Hematopoietic multipotent progenitor cell treated with erythropoietin and hydrocortisone succinate and interleukin-3 and kit ligand, for 15 days (in vitro differentiated cells): Measurements from ENCODE around the gene TFF1.
A peak's percentile ranks its signal among the peaks of the same experiment; 100 is the strongest.

Source experiments
- DNase-seq: peaks from one replicate; pipeline ENCODE4 v3.0.0-alpha.2; 2015; ENCODE audit warnings: low spot score

Gene TFF1

GRCh38 chr21:42382915-42383314 lies 16.6 kb upstream of the TFF1 start:
- no peak for DNase-seq

- DNase-seq: peak; percentile 12
Observed at GRCh38 chr21:42381347-42381984, 15.1 kb upstream of the TFF1 start.

GRCh38 chr21:42379426-42380215 lies 13.3 kb upstream of the TFF1 start:
- no peak for DNase-seq

DNA sequence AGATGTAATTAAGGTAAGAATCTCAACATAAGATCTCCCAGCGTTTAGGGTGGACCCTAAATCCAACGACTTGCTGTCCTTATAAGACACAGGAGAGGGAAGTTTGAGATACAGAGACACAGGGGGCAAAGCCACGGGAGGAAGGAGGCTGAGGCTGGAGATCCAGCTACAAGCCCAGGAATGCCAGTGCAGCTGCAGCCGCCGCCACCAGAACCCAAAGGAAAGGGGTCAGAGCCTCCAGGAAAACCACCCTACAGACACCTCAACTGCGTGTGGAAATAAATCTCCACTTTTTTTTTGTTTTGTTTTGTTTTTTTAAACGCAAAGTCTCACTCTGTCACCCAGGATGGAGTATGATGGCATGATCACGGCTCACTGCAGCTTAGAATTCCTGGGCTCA lies 12.1 kb upstream of the TFF1 start:
- DNase-seq: no peak

- no peak for DNase-seq
Observed at GRCh38 chr21:42377951-42378340, 11.6 kb upstream of the TFF1 start.

DNA sequence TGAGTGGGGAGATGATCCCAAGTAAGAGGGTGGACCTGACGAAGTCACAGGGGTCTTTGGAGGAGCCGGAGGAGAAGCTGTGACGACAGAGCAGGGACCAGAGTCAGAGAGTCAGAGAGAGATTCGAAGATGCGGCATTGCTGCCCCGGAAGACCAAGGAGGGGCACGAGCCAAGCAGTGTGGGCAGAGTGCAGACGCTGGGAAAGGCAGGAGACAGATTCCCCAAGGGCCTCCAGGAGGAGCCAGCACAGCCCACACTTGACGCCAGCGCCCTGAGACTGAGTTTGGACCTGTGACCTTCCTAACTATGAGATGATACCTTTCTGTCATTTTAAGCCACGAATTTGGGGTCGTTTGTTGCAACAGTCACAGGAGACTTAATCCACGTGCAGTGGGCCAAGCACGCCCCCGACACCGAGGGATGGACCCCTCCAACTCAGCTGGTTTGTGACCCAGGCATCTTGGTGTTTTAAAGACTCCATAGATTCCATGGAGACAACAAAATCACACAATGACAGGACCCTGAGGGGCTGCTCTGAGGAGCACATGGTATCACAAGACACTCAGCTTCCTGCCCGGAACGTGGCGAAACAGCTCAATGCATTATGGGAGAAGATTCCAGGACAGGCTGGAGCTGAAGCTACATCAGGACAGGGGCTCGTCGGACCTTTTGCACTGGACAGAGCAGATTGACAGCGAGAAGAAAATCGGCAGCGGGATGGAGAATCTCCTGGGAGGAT lies 11.0 kb upstream of the TFF1 start:
- DNase-seq: no peak

- DNase-seq: no peak
Observed at GRCh38 chr21:42376338-42376982, 10.1 kb upstream of the TFF1 start.

- DNase-seq: no peak
Observed at GRCh38 chr21:42375966-42376337, 9.6 kb upstream of the TFF1 start.

DNA sequence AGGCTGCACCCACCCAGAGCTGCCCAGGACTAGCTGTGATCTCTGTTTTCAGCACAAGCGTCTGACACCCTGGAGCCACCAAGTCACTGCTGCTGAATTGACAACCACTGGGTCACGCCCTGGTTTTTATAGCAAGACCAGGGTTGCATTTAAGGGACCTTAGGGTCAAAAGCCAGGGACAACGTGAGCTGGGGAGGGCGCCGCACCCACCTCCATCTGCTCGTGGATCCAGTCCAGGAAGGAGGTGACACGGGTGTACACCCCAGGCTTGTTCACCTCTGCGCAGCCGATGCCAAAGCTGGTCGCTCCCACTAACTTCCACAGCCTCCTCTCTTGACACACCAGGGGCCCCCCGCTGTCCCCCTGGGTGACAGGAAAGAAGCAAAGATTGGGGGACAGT lies 9.2 kb upstream of the TFF1 start:
- DNase-seq: no peak

DNA sequence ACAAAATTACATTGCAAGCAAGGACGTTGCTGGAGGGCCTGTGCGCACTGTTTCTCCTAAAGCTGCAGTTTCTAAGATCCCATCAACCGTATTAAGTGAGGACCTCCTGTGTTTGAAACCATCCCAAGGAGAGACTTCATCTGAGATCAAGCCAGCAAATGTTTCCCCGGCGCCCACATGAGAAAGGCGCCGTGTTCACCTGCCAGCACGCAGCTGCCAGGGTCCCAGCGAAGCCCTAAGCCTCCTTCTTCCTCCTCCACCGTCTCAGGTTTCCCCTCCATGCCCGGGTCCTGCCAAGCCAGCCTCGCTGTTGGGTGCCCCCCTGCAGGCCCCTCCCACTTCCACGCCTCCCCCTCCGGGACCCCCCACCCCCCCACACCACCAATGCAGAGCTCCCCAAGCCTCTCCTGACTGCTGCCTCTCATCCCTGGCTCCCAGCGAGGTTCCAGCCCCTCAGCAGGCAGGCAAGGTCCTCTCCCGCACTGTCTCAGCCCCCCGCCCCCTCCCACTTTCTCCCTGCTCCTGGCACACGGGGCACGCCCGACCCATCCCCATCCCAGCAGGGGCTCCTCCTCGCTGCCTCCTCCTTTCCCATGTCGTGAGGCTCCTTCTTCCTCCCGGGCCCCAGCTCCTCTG lies 8.6 kb upstream of the TFF1 start:
- DNase-seq: no peak

DNA sequence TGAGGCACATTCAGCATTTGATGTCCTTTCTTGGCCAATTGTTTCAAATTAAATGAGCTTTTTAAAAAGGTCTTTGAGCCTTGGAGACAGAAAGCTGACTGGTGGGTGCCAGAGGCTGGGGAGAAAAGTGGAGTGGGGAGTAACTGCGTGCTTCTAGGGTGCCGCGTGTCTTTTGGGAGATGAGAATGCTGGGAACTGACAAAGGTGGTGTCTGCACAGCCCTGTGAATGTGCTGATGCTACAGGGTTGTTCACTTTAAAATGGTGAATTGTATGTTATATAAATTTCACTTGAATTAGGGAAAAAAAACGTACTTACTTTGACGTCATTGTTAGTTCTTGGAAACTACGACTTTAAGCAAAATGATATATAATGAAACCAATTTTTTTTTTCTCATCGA lies 8.1 kb upstream of the TFF1 start:
- no peak for DNase-seq

DNA sequence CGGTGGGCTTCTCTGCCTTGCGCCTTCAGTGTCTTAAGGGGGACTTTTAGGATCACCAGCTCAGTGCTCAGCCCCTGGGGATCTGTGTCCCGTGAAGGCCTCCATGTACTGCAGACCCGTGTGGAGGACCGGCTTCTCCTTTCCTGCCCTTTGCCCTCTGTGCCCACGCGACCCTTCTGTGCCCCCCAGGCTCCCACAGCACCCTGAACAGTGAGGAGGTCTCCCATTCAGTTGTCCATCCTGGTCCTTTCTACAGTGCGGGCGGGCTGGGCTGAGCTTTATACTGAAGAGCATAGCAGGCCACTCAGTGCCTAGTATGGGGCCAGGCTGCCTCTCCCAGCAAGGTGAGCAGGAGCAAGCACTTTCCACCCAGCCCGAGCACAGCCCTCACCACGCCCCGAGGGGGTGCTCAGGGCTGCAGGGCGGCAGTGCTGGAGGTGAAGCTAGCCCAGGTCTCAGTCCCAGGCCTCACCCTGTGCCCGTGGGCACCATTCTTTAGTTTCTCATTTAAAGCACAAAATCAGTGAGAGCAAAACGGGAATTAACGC lies 7.6 kb upstream of the TFF1 start:
- DNase-seq: no peak

DNA sequence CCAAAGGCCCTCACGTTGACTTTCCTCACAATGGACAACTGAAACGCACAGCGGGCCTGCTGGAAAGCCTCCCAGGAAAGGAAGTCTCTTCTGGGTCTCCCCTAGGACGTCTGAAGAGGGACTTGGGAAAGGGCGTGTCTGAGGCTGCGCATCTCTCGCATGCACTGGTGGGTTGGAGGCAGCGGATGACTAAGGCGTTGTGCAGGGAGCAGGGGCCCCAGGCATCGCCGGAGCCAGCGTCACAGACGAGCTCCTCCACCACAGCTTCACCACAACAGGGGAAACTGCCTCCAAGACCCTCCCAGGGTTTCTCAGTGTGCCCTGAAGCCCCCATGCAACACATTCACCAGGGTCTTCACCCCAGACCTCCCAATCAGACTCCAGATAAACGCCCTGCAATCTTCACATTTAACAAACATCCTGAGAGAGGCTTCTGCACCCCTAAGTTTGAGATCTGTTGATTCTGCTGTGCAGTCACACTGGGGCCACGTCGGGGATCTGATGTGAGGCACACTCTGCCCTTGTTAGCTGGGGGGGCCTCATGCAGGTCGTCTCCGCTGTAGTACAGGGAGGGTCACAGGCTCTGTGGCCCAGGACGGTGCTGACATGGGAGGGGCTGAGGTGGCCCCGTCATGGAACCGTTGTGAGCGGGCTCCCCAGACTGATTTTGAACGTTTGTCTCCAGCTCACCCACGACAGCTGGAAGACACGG lies 7.0 kb upstream of the TFF1 start:
- no peak for DNase-seq

- DNase-seq: no peak
Observed at GRCh38 chr21:42370894-42371654, 4.7 kb upstream of the TFF1 start.

GRCh38 chr21:42369821-42370220 lies 3.5 kb upstream of the TFF1 start:
- DNase-seq: no peak

DNA sequence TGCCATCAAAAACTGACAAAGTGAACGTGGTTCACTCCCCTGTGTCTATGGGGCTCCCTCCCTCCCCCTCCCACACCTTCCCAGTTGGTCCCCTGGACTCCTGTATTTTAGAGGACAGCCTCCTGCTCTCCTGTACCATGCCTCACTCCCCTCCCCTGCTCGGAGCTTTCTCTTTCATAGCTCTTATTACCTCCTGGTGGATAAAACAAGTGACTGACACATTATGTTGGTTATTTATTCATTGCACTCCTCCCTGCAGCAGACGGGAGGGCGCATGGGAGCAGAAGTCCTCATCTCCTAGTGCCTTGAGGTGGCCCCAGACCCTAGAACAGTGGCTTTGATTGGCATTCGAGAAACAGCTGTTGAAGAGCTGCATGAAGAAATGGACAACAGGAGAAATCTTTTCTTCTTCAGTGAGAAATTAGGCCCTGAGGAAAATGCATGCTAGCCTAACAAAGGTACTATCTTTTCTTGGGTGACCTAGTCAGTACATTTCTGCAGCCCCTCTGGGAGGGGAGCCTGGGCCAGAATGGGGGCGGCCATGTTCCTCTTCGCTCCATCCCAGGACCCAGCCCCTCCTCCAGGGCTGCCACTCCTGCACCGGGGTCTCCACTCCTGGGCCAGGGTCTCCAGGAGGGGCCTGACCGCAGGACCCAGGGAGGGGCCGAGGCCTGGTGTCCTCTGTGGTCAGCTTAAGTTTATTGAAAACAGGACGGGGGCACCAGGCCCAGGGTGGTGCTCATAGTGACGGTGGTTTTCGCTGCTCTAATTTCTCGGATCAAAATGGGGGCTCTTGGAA lies 1.2 kb upstream of the TFF1 start:
- no peak for DNase-seq

DNA sequence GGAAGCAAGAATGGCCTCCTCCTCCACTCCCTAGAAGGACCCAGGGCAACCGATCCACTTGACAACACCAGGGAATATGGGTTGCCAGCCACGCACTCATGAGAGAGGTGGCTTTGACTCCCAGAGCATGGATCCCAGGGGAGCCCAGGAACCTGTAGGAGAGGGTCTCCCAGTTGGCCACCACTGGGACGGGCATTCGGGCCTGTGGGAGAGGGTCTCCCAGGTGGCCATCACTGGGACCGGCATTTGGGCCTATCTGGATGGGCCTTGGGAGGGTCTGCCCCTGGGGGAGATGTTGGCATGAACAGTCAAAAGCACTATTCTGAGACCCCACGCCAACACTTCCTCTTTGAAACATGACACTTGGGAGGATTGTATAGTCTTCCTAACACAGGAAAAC lies 565 bp downstream of the TFF1 start:
- no peak for DNase-seq

DNA sequence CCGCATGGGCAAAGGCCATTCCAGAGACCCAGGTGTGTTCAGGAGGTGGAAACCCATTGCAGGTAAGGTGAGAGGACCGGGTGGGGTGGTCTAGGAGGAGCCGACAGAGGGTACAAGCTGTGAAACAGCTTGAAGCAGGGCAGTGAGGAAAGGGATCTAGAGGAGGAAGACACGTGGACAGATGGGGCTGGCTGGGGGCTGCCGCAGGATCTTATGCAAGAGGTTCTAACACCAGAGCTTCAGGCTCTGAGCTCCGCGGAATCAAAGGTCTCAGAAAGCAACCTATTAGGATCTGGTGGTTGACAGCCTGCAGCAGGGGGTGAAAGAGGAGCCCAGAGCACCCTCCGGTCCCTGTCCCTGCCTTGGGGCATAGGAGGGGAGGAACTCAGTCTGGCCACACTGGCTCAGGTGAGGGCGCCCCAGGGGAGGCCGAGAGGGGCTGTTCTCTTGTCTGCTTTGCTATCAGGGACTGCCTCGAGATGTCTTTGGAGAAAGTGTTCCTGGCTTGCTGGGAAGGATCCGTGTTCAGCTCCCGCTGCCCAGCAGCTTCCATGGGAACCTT lies 1.9 kb downstream of the TFF1 start:
- DNase-seq: no peak

- DNase-seq: no peak
Observed at GRCh38 chr21:42363312-42363711, 3.0 kb downstream of the TFF1 start.
